Fibroblast of lung (primary cell): Measurements from ENCODE around the gene CFAP46.

Experiments used
- EZH2 ChIP-seq: IDR thresholded peaks from 2 replicates; pipeline ENCODE4 v1.5.1; 2012; ENCODE audit warnings: low read length, control low read depth, mild to moderate bottlenecking; ENCODE audit errors: missing control alignments
- TF ChIP-seq, protein P1 (sequence below), 2 donors: IDR thresholded peaks in 1 of 2; conservative IDR thresholded peaks in 1 of 2; 1 replicate in 1 of 2; 2 replicates in 1 of 2; pipeline ENCODE4 v1.5.1; 2011 to 2012; ENCODE audit warnings: low read length in 2 of 2, control low read depth in 1 of 2, inconsistent platforms in 1 of 2, low read depth in 1 of 2, mild to moderate bottlenecking in 1 of 2

- TF ChIP-seq, protein P1, sequence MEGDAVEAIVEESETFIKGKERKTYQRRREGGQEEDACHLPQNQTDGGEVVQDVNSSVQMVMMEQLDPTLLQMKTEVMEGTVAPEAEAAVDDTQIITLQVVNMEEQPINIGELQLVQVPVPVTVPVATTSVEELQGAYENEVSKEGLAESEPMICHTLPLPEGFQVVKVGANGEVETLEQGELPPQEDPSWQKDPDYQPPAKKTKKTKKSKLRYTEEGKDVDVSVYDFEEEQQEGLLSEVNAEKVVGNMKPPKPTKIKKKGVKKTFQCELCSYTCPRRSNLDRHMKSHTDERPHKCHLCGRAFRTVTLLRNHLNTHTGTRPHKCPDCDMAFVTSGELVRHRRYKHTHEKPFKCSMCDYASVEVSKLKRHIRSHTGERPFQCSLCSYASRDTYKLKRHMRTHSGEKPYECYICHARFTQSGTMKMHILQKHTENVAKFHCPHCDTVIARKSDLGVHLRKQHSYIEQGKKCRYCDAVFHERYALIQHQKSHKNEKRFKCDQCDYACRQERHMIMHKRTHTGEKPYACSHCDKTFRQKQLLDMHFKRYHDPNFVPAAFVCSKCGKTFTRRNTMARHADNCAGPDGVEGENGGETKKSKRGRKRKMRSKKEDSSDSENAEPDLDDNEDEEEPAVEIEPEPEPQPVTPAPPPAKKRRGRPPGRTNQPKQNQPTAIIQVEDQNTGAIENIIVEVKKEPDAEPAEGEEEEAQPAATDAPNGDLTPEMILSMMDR (conservative IDR thresholded peaks at IDR 0.05 in 1 of 2, IDR thresholded peaks at IDR 0.05 in 1 of 2; ENCODE audit: low read depth in 1 of 2, low read length in 2 of 2), result no peak
- no peak for TF ChIP-seq EZH2
These were observed 129.4 kb downstream of the CFAP46 start for GRCh38 chr10:132813001-132813401.
